T-helper 2 cell (primary cell): Measurements from ENCODE around the gene CC2D2B.
"Not testable (repeated sequence)": the region's sequence is repeated elsewhere in the genome, so short reads cannot be mapped to it uniquely, and the experiment has no call there.

Source experiments
- DNase-seq, 5 experiments: peaks; one replicate each; pipeline versions ENCODE4 v3.0.0 to v3.0.0-alpha.2; 2012 to 2022

The CC2D2B gene

DNA sequence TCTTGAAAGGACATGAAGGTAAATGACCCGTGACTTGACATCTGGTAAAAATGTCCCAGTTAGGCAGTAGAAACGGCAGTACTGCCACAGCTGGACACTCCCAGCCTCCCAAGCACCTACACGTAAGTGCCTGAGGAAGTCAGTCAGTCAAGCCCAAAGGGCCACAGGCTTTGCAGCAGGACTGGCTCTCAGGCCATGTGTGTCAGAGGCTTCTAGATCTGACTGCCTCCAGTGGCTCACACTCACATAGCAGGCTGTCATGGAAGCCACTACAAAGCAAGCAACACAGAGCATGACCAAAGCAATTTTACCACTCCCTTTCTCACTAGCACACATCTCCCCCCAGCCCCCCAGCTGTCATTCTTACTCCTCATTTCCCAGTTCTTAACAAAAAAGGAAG lies 117.8 kb downstream of the CC2D2B start:
- peak in 1 of 5 experiments; percentile 36 for DNase-seq

DNA sequence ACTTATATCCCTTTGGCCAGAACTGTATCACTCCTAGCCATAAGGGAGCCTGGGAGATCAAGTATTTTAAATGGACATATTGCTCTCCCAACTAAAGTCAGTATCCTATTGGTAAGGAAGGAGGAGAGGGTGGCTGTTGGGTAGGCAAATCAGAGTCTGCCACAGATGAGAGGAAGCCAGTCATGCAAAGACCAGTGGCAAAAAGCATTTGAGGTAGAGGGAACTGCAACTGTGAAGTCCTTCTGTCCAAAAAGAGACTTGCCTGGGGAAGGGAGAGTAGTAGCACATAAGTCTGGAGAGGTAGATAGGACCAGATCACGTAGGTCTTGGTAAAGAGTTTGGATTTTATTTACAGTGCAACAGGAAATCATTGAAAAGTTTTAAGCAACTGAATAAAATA lies 126.8 kb downstream of the CC2D2B start:
- no peak for DNase-seq

DNA sequence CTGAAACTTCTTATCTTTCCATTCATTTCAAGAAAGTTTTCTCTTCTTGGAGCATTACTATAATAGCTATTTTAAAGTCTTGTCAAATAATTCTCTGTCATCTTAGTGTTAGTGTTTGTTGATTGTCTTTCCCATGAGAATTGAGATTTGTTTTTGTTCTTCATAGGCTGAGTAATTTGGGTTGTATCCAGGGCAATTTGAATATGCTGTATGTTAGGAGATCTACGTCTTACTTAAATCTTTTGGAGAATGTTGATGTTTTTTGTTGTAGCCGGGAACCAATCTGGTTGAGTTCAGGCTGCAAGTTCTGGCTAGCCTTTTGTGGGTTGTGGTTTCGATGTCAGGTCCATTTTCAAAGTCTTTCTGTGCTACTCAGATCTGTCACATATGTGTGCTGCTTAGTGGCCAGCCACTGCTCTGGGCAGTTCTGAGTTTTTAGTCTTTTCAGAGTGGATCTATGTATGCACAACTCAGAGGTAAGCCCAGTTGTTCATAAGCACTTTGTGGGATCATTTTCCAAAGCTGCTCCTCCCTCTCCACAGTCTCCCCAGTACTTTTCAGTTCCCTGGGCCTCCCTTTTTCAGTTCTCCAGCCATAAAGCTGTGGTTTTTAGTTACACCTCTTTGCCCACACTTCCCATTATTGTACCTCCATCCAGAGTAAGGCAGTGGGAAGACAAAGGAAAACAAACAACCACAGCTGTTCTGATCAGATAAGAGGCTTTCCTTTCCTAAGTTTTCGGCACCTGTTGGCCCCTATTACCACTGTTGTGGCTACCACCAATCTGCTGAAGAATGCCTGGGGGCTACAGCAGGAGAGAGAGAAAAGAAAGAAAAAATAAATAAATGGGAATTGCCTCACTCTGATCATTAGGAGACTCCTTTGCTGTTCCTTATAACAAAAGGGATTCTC lies 131.0 kb downstream of the CC2D2B start:
- DNase-seq = no peak

DNA sequence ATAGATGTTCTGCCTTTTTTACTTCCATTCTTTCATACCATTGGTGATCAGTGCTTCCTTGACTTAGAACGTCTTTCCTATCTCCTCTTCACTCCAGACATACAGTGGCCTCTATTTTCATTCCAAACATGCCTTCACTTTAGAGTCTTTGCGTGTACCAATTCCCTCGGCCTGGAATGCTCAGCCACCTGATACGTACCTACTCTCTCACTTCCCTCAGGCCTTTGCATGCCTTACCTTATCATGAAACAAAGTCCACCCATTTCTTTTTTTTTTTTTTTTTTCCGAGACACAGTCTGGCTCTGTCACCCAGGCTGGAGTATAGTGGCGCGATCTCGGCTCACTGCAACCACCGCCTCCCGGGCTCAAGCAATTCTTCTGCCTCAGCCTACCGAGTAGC lies 133.4 kb downstream of the CC2D2B start:
- no peak for DNase-seq

DNA sequence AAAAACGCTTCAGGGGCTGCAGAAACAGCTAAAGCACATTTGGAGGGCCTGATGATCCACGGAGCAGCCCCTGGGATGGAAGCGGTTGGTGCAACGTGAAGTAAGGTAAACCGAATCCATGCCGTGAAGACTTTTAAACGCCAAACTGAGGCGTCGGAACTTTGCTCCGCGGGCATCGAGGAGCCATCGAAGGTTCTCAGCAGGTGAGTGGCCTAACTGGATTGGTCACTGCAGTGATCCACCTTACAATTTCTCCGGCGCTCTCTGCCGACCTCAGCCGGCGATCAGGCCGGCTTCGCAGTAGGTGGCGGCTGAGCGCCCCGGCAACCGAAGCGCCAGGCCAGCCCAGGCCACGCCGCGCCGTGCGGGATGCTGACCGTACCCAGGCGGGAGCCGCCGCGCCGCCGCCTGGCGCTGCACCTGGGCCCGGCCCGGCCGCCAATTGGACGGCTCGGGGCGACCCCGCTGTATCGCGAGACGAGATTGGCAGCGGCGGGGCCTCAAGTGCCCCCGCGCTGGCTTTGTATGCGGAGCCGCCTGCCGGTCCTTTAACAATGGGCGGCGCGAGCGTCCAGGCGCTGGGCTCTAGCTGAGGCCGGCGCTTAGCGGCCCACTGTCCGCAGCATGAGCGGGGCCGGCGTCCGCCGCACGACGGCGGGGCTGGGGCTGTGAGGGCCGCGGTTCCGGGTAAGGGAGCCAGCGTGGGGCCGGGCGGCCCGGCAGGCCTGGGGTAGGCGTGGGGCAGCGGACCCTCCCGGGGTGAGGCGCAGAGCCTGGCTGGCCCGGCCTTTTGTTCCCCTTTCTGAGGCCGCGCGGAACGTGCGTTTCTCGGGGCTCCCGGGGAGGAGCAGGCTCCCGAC lies 135.5 kb downstream of the CC2D2B start, which contains the start of gene CCNJ:
CCNJ (plus strand) TSS at position 551 of the 860 bp plus-strand sequence. CDS start 811 bp downstream, outside the sequence.
- DNase-seq = peak; percentile 63 to 89 (median 74)

DNA sequence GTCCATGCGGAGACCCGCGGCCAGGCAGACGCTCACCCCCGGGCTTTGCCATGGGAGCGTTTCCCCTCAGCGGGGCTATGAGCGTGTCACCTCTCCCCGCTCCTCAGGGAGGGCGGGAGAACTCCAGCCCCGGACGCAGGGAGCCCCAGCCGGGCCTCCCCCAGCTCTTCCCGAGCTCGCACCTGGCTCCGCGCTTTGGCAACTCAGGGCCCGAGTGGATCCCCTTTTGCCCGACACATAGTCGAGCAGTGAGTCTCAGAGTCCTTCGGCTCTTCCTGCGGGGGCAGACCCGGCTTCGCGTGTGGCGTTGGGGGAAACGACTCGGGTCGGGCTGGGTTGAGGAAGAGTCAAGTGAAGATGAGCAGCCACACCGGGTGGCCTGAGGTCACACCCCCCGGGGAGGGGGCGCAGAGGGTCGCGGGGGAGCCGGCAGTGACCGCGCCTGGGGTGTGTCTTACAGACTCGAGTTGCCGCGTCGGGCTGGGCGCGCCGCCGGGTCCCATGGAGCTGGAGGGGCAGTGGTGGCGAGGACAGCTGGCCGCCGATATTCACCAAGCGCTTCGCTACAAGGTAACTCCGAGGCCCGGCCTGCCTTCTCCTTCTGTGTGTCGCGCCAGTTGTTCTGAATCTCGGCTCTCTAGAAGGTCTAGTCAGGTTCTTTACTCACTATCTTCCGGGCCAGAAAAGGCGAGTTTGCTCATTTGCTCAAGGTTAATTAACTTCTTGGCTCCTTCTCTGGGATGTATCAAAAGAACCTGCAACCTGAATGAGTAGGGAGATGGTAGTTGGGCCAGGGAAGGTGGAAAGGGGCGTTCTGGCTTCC lies 136.3 kb downstream of the CC2D2B start:
- DNase-seq = peak in 4 of 5 experiments; percentile 16 to 59 (median 24)

DNA sequence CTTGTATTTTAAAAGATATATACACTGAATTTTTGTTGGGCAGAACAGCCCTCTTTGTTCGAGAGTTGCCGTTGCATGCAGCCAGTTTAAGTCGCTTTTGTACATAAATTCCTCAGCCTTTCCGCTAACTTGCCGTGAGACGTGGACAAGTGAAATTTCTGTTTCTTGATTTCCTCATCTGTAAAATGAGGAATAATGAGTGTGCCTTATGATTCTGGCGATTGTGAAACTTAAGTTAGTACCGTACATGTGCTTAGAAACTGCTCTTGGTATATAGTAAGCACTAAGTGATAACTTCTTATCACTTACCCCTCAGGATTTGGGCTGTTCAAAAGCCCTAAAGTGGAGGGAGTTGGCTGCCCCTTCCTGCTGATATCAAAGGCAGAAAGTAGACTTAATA lies 137.0 kb downstream of the CC2D2B start:
- DNase-seq = peak in 1 of 5 experiments; percentile 12

DNA sequence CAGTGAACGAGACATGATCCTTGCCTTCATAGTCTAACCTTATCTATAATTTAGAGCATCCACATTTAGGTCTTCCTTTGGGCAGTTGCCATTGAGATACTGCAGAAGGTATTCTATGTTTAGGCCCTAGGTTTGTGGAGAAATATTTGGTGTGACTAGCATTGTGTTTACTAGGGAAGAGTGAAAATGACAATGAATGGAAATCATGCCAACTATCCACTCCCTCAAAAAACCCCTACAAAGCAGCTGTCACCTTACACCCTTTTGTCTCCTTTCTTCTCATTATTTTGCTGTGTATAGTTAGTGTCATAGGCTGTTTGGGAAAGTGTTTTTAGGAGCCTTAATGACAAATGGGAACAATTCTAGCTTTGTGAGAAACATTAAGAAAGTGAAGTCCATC lies 138.8 kb downstream of the CC2D2B start:
- DNase-seq = no peak

DNA sequence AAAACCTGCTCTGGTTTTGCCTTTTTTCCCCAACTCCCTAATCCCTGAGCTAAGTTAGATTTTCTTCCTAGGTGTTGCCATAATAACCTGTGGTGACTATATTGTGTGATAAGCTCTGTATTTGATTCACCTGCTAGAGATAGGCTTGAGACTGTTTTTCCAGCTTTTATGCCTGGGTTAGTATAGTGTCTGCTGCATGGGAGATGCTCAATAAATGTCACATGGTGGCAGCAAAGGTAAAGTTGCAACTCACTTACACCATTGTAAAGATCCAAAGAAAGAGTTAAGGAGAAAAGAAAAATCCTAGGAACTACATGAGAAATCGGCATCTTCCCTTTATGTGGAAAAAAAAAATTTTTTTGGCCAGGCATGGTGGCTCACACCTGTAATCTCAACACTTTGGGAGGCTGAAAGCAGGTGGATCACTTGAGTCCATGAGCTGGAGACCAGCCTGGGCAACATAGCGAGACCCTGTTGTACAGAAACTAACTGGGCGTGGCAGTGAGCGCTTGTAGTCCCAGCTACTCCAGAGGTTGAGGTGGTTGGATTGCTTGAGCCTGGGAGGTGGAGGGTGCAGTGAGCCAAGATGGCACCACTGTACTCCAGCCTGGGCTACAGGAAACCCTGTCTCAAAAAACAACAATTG lies 139.4 kb downstream of the CC2D2B start:
- DNase-seq = peak in 1 of 5 experiments; percentile 11

DNA sequence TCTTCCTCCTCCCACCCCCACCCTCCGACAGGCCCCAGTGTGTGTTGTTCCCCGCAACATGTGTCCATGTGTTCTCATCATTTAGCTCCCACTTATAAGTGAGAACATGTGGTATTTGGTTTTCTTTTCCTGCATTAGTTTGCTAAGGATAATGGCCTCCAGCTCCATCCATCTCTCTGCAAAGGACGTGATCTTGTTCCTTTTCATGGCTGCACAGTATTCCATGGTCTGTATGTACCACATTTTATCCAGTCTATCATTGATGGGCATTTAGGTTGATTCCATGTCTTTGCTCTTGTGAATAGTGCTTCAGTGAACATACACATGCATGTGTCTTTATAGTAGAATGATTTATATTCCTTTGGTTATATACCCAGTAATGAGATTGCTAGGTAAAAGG lies 140.2 kb downstream of the CC2D2B start:
- DNase-seq = not testable (repeated sequence)

DNA sequence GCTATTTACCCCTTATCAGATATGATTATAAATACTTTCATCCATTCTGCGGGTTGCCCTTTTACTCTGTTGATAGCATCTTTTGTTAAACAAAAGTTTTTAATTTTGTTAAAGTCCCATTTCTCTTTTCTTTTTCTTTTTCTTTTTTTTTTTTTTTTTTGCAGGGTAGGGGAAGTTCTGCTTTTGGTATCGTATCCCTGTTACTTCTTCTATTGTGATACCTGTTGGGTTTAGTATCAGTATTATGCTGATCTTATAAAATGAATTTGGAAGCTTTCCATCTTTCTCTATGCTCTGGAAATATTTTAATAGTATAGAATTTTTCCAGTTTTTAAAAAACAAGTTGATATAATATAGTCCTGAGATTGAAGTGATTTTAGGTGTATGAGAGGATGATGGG lies 141.6 kb downstream of the CC2D2B start:
- no peak for DNase-seq

DNA sequence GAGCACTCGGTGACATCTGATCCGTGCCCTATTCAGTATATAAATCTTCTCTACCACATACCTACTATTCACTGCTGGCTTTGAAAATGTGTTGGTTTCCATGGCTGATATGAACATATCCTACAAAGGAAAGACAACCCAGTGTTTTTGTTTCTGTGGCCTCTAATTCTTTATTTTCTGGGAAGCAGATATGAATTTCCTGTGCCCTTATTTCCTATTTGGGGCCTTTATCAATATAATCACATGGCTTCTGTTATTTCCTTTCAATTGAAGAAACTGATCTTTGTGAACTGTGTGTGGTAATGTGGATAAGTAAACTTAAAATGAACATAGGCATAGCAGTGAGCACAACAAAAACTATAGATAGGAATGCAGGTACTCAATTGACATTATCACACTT lies 146.2 kb downstream of the CC2D2B start:
- no peak for DNase-seq

DNA sequence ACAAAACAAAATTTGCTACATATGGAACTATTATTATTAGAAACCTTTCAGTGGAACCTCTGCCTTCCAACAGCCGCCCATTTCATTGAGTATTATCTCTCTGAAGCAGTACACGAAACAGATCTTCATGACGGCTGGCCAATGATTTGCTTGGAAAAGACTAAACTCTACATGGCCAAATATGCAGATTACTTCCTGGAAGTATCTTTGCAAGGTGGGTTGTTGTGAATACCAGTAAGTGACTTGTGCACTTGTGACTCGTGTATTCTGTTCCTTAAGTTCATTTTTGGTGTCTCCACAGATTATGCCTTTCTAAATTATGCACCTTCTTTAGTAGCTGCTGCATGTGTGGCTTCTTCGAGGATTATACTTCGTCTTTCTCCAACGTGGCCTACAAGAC lies 149.0 kb downstream of the CC2D2B start:
- DNase-seq = no peak

DNA sequence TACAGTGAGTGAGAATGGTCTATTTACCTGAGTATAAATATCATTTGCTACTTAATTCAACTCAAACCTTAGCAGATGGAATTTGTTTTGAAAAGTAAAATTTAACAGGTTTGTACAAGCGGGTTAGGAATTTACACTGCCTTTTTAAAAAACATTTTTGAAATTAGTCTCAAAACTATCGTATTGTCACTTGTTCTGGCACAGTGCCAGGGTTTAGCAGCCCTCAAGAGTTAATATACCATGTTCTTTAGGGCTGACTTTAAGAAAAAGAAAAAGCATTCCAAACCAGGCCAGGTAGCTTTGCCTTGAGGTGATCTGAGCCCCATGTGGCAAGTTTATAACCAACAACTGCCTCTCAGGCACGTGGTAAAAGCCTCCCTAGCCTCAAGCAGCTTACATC lies 153.5 kb downstream of the CC2D2B start:
- no peak for DNase-seq

DNA sequence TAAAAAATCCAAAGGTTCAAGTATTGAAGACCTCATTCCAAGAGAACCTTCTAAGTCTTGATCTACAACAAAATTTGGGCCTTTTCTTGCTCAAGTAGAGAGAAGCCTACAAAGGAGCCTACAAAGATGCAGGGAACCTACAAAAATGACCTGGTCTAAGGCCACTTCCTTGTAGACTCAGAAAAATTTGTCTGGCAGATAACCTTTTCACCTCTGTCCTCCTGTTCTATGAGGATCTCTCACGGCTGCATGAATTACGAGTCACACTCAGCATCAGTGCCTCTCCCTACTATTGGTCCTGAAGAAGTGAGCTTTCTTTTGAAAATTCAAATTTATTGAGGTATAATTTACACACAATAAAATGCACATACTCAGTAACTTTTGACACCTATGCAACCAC lies 164.9 kb downstream of the CC2D2B start:
- DNase-seq = no peak

DNA sequence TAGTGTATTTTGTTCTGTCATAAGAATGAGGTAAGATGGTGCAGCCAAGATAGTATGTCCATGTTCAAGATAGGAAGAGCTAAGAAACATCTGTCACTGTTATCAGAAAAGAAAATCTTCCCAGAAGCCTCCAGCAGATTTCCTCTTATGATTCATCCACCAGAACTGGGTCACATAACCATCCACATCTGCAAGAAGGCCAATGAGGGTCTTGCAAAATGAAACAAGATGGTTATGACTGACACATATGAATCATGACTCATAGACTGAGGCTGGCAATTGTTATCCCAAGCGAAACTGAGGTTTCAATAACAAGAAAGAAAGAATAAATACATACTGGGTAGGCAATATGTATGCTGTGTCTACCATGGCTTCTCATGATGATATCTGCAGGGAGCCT lies 165.9 kb downstream of the CC2D2B start:
- DNase-seq = peak in 2 of 5 experiments; percentile 1 to 84

DNA sequence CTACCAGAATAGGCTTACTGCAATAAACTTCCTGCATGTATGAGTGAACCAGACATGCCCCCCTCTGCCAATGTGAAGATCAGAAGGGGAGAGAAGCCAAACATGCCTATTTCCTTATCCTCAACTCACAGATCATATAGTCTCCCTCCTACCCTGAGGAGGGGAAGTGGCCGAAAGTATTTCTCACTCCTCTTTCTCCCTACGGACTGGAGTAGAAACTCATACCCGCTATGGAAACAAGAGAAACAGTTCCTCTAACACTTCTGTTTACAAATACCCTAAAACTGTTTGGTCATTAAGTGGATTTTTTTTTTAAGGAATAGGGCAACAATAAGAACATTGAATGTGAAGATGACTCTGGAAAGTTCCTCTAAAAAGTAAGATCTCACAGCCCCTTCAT lies 167.0 kb downstream of the CC2D2B start:
- no peak for DNase-seq

DNA sequence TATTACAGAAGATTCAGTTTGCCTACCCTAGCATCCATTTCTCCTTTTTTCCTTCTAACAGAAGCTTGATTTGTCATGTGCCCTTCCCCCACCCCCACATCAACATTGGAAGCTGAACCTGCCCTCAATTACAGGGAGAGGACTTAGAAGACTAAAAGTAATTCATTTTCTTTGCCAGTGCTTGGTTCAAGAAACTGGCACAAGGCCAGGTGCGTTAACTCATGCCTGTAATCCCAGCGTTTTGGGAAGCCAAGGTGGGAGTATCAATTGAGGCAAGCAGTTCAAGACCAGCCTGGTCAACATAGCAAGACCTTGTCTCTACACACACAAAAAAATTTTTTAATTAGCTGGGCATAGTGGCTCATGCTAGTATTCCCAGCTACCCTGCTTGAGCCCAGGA lies 168.2 kb downstream of the CC2D2B start:
- DNase-seq = no peak

DNA sequence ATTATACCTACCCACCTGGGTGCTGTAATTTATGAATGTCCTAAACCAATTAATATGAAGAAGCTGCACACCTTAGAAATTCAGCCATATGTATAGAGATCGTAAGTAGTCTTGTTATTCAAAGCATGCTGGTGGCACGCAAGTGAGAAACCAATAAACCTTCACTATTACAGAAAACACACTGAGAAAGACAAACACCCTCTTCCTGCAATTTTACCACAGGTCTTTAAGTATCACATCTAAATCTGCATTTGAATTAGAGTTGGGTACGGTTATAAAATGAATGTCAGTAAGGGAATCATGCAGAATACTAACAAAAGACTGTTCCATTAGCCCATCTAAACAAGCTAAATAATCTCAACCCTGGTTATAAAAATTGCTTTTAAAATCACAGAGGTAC lies 169.4 kb downstream of the CC2D2B start:
- no peak for DNase-seq

DNA sequence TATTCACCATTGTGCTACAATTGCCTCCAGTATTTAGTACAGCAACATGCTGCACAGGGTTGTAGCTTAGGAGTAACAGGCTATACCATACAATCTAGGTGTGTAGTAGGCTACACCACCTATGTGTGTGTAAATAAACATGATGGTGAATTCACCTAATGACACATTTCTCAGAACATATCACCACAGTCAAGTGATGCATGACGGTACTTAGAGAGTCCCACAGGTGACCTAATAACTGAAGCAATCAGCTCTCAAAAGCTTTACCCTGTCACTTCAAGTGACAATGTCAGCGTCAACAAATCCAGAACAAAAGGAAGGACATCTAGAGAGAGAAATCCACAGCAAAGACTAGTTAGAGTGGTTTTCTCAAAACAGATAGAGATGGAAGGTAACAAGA lies 174.4 kb downstream of the CC2D2B start:
- no peak for DNase-seq
